Parathyroid adenoma (tissue), 2 donors: Measurements from ENCODE around the gene PANK1.

ENCODE experiments used
- H2AFZ ChIP-seq: fragments of 300-600 bp; sonication (generic); one replicate; pipeline ENCODE4 v1.7.0; 2017; ENCODE audit warnings: antibody characterized with exemption, mild to moderate bottlenecking
- H3K27ac ChIP-seq: fragments of 300-600 bp; sonication (generic); one replicate; pipeline ENCODE4 v1.7.0; 2017
- H3K27me3 ChIP-seq: fragments of 300-600 bp; sonication (generic); one replicate; pipeline ENCODE4 v1.7.0; 2017; ENCODE audit warnings: low read length; ENCODE audit not compliant: control insufficient read depth, insufficient read depth
- H3K36me3 ChIP-seq: fragments of 300-600 bp; sonication (generic); one replicate; pipeline ENCODE4 v1.7.0; 2017; ENCODE audit warnings: low read length; ENCODE audit not compliant: control insufficient read depth, insufficient read depth
- H3K4me1 ChIP-seq: fragments of 300-600 bp; sonication (generic); one replicate; pipeline ENCODE4 v1.7.0; 2017; ENCODE audit warnings: control low read depth
- H3K4me2 ChIP-seq: fragments of 300-600 bp; sonication (generic); one replicate; pipeline ENCODE4 v1.7.0; 2017; ENCODE audit warnings: low read length
- H3K4me3 ChIP-seq: fragments of 300-600 bp; sonication (generic); one replicate; pipeline ENCODE4 v1.7.0; 2017; ENCODE audit warnings: low read depth, low read length
- H3K79me2 ChIP-seq: fragments of 300-600 bp; sonication (generic); one replicate; pipeline ENCODE4 v1.7.0; 2017; ENCODE audit warnings: control low read depth
- H3K9ac ChIP-seq: fragments of 300-600 bp; sonication (generic); one replicate; pipeline ENCODE4 v1.7.0; 2017; ENCODE audit warnings: mild to moderate bottlenecking
- H3K9me3 ChIP-seq: fragments of 300-600 bp; sonication (generic); one replicate; pipeline ENCODE4 v1.7.0; 2017; ENCODE audit warnings: low read length; ENCODE audit not compliant: control insufficient read depth
- TF ChIP-seq, protein P1 (sequence below): fragments of 300-600 bp; sonication (generic); IDR thresholded peaks from one replicate; pipeline ENCODE4 v1.7.0; 2017; ENCODE audit warnings: antibody characterized with exemption, mild to moderate bottlenecking
- donor health status: primary hyperparathyroidism.

Gene PANK1

DNA sequence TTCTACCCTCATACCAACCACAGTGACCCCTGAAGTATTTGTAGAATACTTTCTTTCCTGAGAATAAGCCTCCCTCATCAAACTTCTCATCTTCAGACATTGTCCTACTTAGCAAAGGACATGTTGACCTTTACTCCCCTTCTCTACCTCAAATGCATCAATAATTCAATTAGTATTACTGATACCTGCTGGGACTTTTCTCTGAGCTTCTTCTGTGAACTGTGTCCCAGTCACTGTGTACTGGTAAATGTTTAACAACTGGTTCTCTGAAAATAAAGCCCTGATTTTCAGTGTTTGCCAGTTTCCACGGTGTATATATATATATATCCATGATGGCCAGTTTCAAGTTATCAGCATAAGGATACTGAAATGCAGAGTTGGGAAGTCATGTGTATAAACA is 12.2 kb downstream of the PANK1 start:
- no peak overlapping the region for H3K9ac ChIP-seq
- H2AFZ ChIP-seq, result no peak overlapping the region
- H3K4me3 ChIP-seq, result no peak overlapping the region

DNA sequence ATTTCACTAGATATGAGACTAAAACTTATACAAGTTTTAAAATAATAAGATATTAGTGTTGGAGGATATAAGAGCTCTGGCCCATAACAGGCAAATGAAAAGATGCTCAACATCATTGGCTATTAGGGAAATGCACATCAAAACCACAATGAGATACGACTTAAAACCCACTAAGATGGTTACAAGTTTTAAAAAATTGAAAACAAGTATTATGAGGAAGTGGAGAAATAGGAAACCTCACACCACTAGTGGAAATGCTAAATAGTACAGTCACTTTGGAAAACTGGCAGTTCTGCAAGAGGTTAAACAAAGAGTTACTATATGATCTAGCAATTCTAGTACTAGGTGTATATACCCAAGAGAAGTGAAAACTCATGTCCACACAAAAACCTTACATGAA is 17.2 kb downstream of the PANK1 start:
- TF ChIP-seq, protein P1, sequence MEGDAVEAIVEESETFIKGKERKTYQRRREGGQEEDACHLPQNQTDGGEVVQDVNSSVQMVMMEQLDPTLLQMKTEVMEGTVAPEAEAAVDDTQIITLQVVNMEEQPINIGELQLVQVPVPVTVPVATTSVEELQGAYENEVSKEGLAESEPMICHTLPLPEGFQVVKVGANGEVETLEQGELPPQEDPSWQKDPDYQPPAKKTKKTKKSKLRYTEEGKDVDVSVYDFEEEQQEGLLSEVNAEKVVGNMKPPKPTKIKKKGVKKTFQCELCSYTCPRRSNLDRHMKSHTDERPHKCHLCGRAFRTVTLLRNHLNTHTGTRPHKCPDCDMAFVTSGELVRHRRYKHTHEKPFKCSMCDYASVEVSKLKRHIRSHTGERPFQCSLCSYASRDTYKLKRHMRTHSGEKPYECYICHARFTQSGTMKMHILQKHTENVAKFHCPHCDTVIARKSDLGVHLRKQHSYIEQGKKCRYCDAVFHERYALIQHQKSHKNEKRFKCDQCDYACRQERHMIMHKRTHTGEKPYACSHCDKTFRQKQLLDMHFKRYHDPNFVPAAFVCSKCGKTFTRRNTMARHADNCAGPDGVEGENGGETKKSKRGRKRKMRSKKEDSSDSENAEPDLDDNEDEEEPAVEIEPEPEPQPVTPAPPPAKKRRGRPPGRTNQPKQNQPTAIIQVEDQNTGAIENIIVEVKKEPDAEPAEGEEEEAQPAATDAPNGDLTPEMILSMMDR, result no peak
- Histone ChIP-seq H3K4me2 (no peak overlapping the region), H3K79me2 (peaks cover 3% of the 10 kb centered on the region), H3K9me3 (no peaks in the 10 kb centered on the region), H3K9ac (no peak overlapping the region), H3K27me3 (no peaks in the 10 kb centered on the region), H3K4me1 (no peaks in the 10 kb centered on the region), H3K4me3 (no peak overlapping the region), H3K27ac (no peak overlapping the region), H3K36me3 (no peaks in the 10 kb centered on the region), H2AFZ (no peak overlapping the region)

More for the DNA sequence above, 12.2 kb downstream of the PANK1 start:
- no peaks in the 10 kb centered on the region for H3K36me3 ChIP-seq
- H3K79me2 ChIP-seq, result peaks cover 9% of the 10 kb centered on the region
- no peak overlapping the region for H3K4me2 ChIP-seq
- TF ChIP-seq, protein P1, result no peak
- H3K27me3 ChIP-seq, result no peaks in the 10 kb centered on the region
- H3K9me3 ChIP-seq, result no peaks in the 10 kb centered on the region
- no peak overlapping the region for H3K27ac ChIP-seq
- H3K4me1 ChIP-seq, result no peaks in the 10 kb centered on the region

DNA sequence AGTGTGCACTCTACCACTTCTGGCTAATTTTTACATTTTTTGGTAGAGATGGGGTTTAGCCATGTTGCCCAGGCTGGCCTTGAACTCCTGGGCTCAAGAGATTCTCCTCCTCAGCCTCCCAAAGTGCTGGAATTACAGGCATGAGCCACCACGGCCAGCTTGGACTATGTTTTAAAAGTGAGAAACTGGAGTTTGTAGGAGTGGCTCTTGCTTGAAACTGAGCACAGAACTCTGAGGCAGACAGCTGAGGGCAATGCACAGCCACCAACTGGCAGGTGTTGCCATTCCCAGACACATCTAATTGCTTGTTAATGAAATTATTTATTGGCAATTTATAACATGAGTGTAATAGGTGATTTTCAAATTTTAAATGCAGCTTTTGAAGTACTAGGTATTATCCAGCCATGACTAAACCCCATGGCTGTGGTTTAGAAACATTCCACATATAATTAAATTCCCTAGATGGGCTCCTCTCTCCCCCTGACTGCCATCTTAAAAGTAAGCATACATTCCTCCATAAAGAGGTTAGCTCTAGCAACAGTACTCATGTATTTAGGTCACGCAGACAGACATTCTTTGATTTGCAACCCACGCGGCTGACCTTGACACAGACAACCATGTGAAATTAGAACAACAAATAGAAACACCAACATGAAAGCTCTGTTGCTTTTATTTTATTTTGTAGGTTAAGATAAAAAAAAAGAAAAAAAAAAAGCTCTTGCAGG is 19.8 kb downstream of the PANK1 start:
- no peaks in the 10 kb centered on the region for H3K36me3 ChIP-seq
- H3K27ac ChIP-seq, result no peak overlapping the region
- H3K79me2 ChIP-seq, result peaks cover 6% of the 10 kb centered on the region
- H3K9ac ChIP-seq, result no peak overlapping the region
- no peak overlapping the region for H3K4me2 ChIP-seq
- H3K4me1 ChIP-seq, result no peaks in the 10 kb centered on the region
- TF ChIP-seq, protein P1, result no peak
- no peak overlapping the region for H2AFZ ChIP-seq
- no peaks in the 10 kb centered on the region for H3K27me3 ChIP-seq
- no peaks in the 10 kb centered on the region for H3K9me3 ChIP-seq
- no peak overlapping the region for H3K4me3 ChIP-seq

DNA sequence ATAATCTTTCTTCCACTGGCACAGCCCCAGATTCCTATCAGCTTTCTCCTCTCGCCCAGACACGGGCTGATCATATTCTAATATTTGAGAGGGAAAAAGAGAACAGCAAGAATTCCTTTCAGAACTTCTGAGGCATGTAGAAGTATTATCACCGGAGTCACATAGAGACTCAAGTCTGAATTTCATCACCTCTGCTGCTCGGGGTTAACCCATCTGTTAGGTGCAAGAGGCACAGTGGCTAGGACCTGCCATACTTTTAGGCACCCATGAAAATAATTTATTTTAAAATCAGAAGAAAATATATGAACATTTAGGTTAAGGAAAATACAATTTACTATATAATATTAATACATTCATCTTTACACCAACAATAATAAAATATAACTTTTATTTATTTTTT is 21.0 kb downstream of the PANK1 start:
- no peaks in the 10 kb centered on the region for H3K4me1 ChIP-seq
- H3K9ac ChIP-seq, result no peak overlapping the region
- peaks cover 6% of the 10 kb centered on the region for H3K79me2 ChIP-seq
- H3K4me2 ChIP-seq, result no peak overlapping the region
- no peak overlapping the region for H3K27ac ChIP-seq
- no peaks in the 10 kb centered on the region for H3K36me3 ChIP-seq
- no peak overlapping the region for H2AFZ ChIP-seq
- H3K27me3 ChIP-seq, result no peaks in the 10 kb centered on the region
- H3K4me3 ChIP-seq, result no peak overlapping the region
- TF ChIP-seq, protein P1, result no peak
- H3K9me3 ChIP-seq, result no peaks in the 10 kb centered on the region

DNA sequence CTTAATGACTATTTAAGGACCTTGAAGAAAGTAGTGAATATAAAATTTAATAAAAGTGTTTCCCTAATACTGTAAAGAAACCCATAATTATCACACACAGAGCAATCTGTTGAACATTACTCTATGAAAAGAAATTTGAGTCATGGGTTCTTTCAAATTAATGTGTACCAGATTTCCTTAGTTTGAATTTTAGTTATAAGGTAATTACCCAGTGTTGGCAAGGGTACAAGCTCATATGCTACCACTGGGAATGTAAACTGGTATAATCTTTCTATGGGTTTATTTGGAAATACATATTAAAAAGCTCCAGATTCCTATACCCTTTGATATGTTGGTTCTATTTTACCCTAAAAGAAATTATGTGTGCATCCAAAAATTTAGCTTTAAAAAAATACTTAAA is 22.9 kb downstream of the PANK1 start:
- H3K9ac ChIP-seq, result no peak overlapping the region
- no peaks in the 10 kb centered on the region for H3K36me3 ChIP-seq
- no peaks in the 10 kb centered on the region for H3K4me1 ChIP-seq
- H3K4me2 ChIP-seq, result no peak overlapping the region
- H3K9me3 ChIP-seq, result no peaks in the 10 kb centered on the region
- peaks cover 6% of the 10 kb centered on the region for H3K79me2 ChIP-seq
- H3K4me3 ChIP-seq, result no peak overlapping the region
- H3K27me3 ChIP-seq, result no peaks in the 10 kb centered on the region
- no peak overlapping the region for H3K27ac ChIP-seq
- no peak overlapping the region for H2AFZ ChIP-seq
- TF ChIP-seq, protein P1, result no peak
